Fibroblast of mammary gland (primary cell): ENCODE results near the gene BICD1.

Experiments
- DNase-seq: peaks from one replicate; pipeline ENCODE4 v3.0.0-alpha.2; 2010; ENCODE audit warnings: low read depth
- H3K4me3 ChIP-seq: 2 replicates; pipeline ENCODE4 v1.5.1; 2011; ENCODE audit warnings: low read depth, mild to moderate bottlenecking, low read length, moderate library complexity; ENCODE audit not compliant: control insufficient read depth
- CTCF ChIP-seq: conservative IDR thresholded peaks from 2 replicates; pipeline ENCODE4 v1.5.1; 2011; ENCODE audit warnings: low read depth, low read length, inconsistent platforms; ENCODE audit not compliant: control insufficient read depth, insufficient read depth

BICD1 gene

GRCh38 chr12:32159925-32160324 is 53.3 kb downstream of the BICD1 start:
- no peak for DNase-seq
- no peak overlapping the region for H3K4me3 ChIP-seq
- TF ChIP-seq CTCF: no peak

- no peak for TF ChIP-seq CTCF
- H3K4me3 ChIP-seq: no peak overlapping the region
- DNase-seq: no peak
Measured at GRCh38 chr12:32161058-32161457, 54.4 kb downstream of the BICD1 start.

- TF ChIP-seq CTCF: no peak
Measured at GRCh38 chr12:32163596-32163995, 56.9 kb downstream of the BICD1 start.

GRCh38 chr12:32166510-32166909 is 59.9 kb downstream of the BICD1 start:
- no peak for DNase-seq
- no peak for TF ChIP-seq CTCF
- H3K4me3 ChIP-seq: no peak overlapping the region

More at GRCh38 chr12:32163596-32163995, 56.9 kb downstream of the BICD1 start:
- DNase-seq: peak; percentile 47
- H3K4me3 ChIP-seq: no peak overlapping the region

GRCh38 chr12:32170437-32170998 is 63.9 kb downstream of the BICD1 start:
- TF ChIP-seq CTCF: no peak
- H3K4me3 ChIP-seq: no peak overlapping the region
- DNase-seq: no peak

- no peak for DNase-seq
- H3K4me3 ChIP-seq: no peak overlapping the region
- no peak for TF ChIP-seq CTCF
Measured at GRCh38 chr12:32171211-32171610, 64.6 kb downstream of the BICD1 start.

- no peak for TF ChIP-seq CTCF
- peak; percentile 5 for DNase-seq
- no peak overlapping the region for H3K4me3 ChIP-seq
Measured at GRCh38 chr12:32176606-32177005, 70.0 kb downstream of the BICD1 start.
